Erythroblast (primary cell): ENCODE measurements around the gene LRMDA.

Experiments used
- GATA1 ChIP-seq: IDR thresholded peaks from 2 replicates; pipeline ENCODE4 v1.6.1; 2011; ENCODE audit warnings: low read depth, mild to moderate bottlenecking, control low read depth, low read length, moderate library complexity
- POLR2A ChIP-seq: IDR thresholded peaks from 2 replicates; pipeline ENCODE4 v1.6.1; 2011; ENCODE audit warnings: mild to moderate bottlenecking, low read length

DNA sequence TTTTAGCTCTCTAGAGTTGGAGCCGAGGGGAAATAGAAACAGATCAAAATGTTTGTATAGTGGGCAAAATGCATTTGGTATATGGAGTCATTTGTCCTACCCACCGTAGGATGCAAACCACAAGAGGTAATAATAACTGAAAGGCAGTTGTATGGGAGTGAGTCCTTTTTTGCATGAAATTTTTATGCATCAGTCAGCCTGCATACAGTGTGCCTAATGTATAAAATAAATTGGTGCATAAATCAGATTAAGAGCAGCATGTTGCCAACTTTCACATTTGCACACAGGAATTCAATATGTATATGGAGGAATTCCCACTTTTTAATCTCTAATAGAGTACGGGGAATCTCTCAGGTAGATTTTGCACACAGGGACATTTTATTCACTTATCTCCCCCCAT, 262.8 kb downstream of the LRMDA start:
- TF ChIP-seq POLR2A = no peak
- TF ChIP-seq GATA1 = no peak
